GM12878 (cell line): ENCODE results near the gene KLF11. TPM values are rescaled to one million over a fixed set of nuclear protein-coding genes. Genes with fewer than 3 reads are reported as not detected.

Source experiments
- ATAC-seq: fragments of 200-7000 bp; cut with Tn5 transposase; 3 replicates; pipeline ENCODE4 v1.9.1; 2020; ENCODE audit warnings: mild to moderate bottlenecking, moderate library complexity
- BruUV-seq: library from RNA; stranded (reverse); fragments of 400-500 nt; replicated peaks from 2 replicates; lab custom pipeline; 2021; lab: Mats Ljungman, UMichigan
- CTCF ChIA-PET: fragments of 300-600 bp; sonication (Branson Sonifier 250); formaldehyde crosslinking; extraction: SDS; loops from one replicate; lab custom pipeline; 2021; ENCODE audit warnings: inconsistent platforms; lab: Yijun Ruan, JAX
- POLR2A ChIA-PET: fragments of 350-600 bp; formaldehyde crosslinking; extraction: SDS; loops from one replicate; lab custom pipeline; 2021; ENCODE audit warnings: inconsistent platforms; lab: Charles Lee
- RAD21 ChIA-PET: fragments of 300-600 bp; sonication (Branson Sonifier 250); formaldehyde crosslinking; loops from one replicate; lab custom pipeline; 2023; ENCODE audit warnings: antibody characterized with exemption; ENCODE audit not compliant: unreplicated experiment; lab: Charles Lee
- SMC1A ChIA-PET: fragments of 300-600 bp; sonication (Branson Sonifier 250); formaldehyde crosslinking; loops from one replicate; lab custom pipeline; 2023; ENCODE audit not compliant: unreplicated experiment, uncharacterized antibody; lab: Charles Lee
- DNase-seq: peaks from one replicate; pipeline ENCODE4 v3.0.0-alpha.2; 2011; ENCODE audit warnings: low read depth, low spot score
- FAIRE-seq: peaks from 3 replicates; lab custom pipeline; 2011; peaks lifted over from hg19 to GRCh38; lab: Jason Lieb, UNC
- H2AFZ ChIP-seq: 2 replicates; pipeline ENCODE4 v1.6.0; 2011; ENCODE audit warnings: low read depth, low read length, control low read depth; ENCODE audit not compliant: control insufficient read depth
- H3K27ac ChIP-seq: 2 replicates; pipeline ENCODE4 v1.5.1; 2011; ENCODE audit warnings: control low read depth; ENCODE audit not compliant: control insufficient read depth, insufficient read depth
- H3K27me3 ChIP-seq, 2 experiments: replicated peaks in 1 of 2; 2 replicates each; pipeline versions ENCODE4 v1.6.0 to v1.6.1; 2011; ENCODE audit warnings: low read length in 1 of 2; ENCODE audit not compliant: control insufficient read depth in 2 of 2, insufficient read depth in 2 of 2
- H3K36me3 ChIP-seq, 2 experiments: 2 replicates each; pipeline ENCODE4 v1.5.1; 2011; ENCODE audit warnings: low read length in 1 of 2; ENCODE audit not compliant: control insufficient read depth in 2 of 2, insufficient read depth in 2 of 2
- H3K4me1 ChIP-seq: 2 replicates; pipeline ENCODE4 v1.6.1; 2011; ENCODE audit warnings: mild to moderate bottlenecking, low read length, moderate library complexity, mixed read lengths; ENCODE audit not compliant: control insufficient read depth, insufficient read depth
- H3K4me2 ChIP-seq: 2 replicates; pipeline ENCODE4 v1.6.0; 2011; ENCODE audit warnings: control low read depth; ENCODE audit not compliant: control insufficient read depth, insufficient read depth
- H3K4me3 ChIP-seq: fragments of 200-600 bp; sonication (generic); 2 replicates; pipeline ENCODE4 v1.5.1; 2016
- H3K79me2 ChIP-seq: 2 replicates; pipeline ENCODE4 v1.6.0; 2011; ENCODE audit warnings: low read length; ENCODE audit not compliant: control insufficient read depth, insufficient read depth
- H3K9ac ChIP-seq: 2 replicates; pipeline ENCODE4 v1.8.0; 2011; ENCODE audit warnings: low read length, control low read depth, mixed read lengths; ENCODE audit not compliant: control insufficient read depth, insufficient read depth
- H3K9me3 ChIP-seq: replicated peaks from 3 replicates; pipeline ENCODE4 v1.5.1; 2011; ENCODE audit warnings: mild to moderate bottlenecking, low read length; ENCODE audit not compliant: control insufficient read depth, insufficient read depth
- H4K20me1 ChIP-seq: 2 replicates; pipeline ENCODE4 v1.6.0; 2011; ENCODE audit not compliant: control insufficient read depth, insufficient read depth
- EZH2 ChIP-seq: IDR thresholded peaks from 2 replicates; pipeline ENCODE4 v1.6.1; 2012; ENCODE audit warnings: low read depth, mild to moderate bottlenecking, control low read depth, inconsistent platforms, low read length, borderline replicate concordance; ENCODE audit not compliant: control insufficient read depth
- HDGF ChIP-seq: fragments of 450-650 bp; IDR thresholded peaks from 2 replicates; pipeline ENCODE4 v1.6.1; 2016; ENCODE audit warnings: antibody characterized with exemption
- IRF3 ChIP-seq: fragments of 450-650 bp; IDR thresholded peaks from 2 replicates; pipeline ENCODE4 v1.6.1; 2014; ENCODE audit warnings: mild to moderate bottlenecking
- KLF5 ChIP-seq: fragments of 450-650 bp; IDR thresholded peaks from 2 replicates; pipeline ENCODE4 v1.6.1; 2014; ENCODE audit warnings: mild to moderate bottlenecking; ENCODE audit not compliant: partially characterized antibody
- PML ChIP-seq: IDR thresholded peaks from 2 replicates; pipeline ENCODE4 v1.6.1; 2012; ENCODE audit warnings: low read length, inconsistent platforms
- SIX5 ChIP-seq: IDR thresholded peaks from 2 replicates; pipeline ENCODE4 v1.6.1; 2011; ENCODE audit warnings: mild to moderate bottlenecking, low read depth, low read length, moderate library complexity; ENCODE audit not compliant: severe bottlenecking
- SMAD1 ChIP-seq: fragments of 450-650 bp; IDR thresholded peaks from 2 replicates; pipeline ENCODE4 v1.6.1; 2018; ENCODE audit warnings: mild to moderate bottlenecking, low read depth; ENCODE audit not compliant: partially characterized antibody
- SMAD5 ChIP-seq: IDR thresholded peaks from 2 replicates; pipeline ENCODE4 v1.6.1; 2016; ENCODE audit warnings: antibody characterized with exemption, low read depth
- SMC3 ChIP-seq: IDR thresholded peaks from 2 replicates; pipeline ENCODE4 v1.6.1; 2011; ENCODE audit warnings: low read length, improper control_type of control experiment, borderline replicate concordance
- TCF7 ChIP-seq: IDR thresholded peaks from 2 replicates; pipeline ENCODE4 v1.6.1; 2014; ENCODE audit warnings: antibody characterized with exemption, borderline replicate concordance
- WGBS: methylation state at CpG from one replicate; pipeline ENCODE4 v1.1.6; 2016; ENCODE audit warnings: low lambda C conversion rate; ENCODE audit not compliant: insufficient replicate concordance, insufficient coverage; ENCODE audit errors: missing lambda C conversion rate; 5-methylcytosine and 5-hydroxymethylcytosine counted together
- in situ Hi-C: fragments of 300-500 bp; cut with MboI; formaldehyde crosslinking; loops from 9 replicates; pipeline ENCODE4 v1.14.3; 2018; ENCODE audit warnings: mixed read lengths
- intact Hi-C: fragments of 100-400 bp; cut with micrococcal nuclease; formaldehyde crosslinking; loops from one replicate; pipeline ENCODE4 v1.14.2; 2022; ENCODE audit not compliant: unreplicated experiment
- polyA plus RNA-seq, 11 experiments: library from polyadenylated mRNA; depleted of rRNA in 4 of 11; unstranded in 6 of 11; stranded (reverse) in 5 of 11; fragments of >200 nt; fragmentation: Nextera tagmentation in 4 of 11; fragmentation: Illumina TruSeq in 1 of 11; extraction: Ambion mirVana in 4 of 11; extraction: Trizol in 1 of 11; gene quantifications; 1 replicate in 1 of 11; 2 replicates in 10 of 11; pipeline versions ENCODE4 v1.2.1 to v1.2.3, GENCODE V29; 2011 to 2016; ENCODE audit warnings: inconsistent platforms in 2 of 11, missing spikeins in 2 of 11, low read depth in 1 of 11
- total RNA-seq, 4 experiments: library from RNA; depleted of rRNA in 3 of 4; stranded (reverse); fragments of >200 nt in 3 of 4; fragmentation: Illumina TruSeq in 1 of 4; extraction: Trizol in 1 of 4; gene quantifications; 2 replicates each; pipeline versions ENCODE4 v1.2.1 to v1.2.3, GENCODE V29; 2013 to 2021
- TF ChIP-seq, protein P1 (sequence below): fragments of 450-650 bp; IDR thresholded peaks from 2 replicates; pipeline ENCODE4 v1.6.1; 2016; ENCODE audit warnings: mild to moderate bottlenecking, moderate library complexity, borderline replicate concordance

The KLF11 gene
- total and polyA plus RNA-seq, 10 of the 15 experiments (the other 5 are each of a cell fraction or from before 2014, with no cell fraction given): 0.03 to 0.54 (median 0.14) TPM; not detected in 1

- no peak overlapping the region for H3K27ac ChIP-seq
- POLR2A ChIA-PET: interaction anchor here (1.4 to 1.5 kb wide), 2 partner anchors 14 to 43 kb away, joined by 3 to 4 read pairs; no protein-coding TSS in a partner anchor
- no peak for TF ChIP-seq PML
- no peak for TF ChIP-seq IRF3
- no peak for TF ChIP-seq EZH2
- no peak for TF ChIP-seq KLF5
- TF ChIP-seq TCF7: no peak
- TF ChIP-seq SMAD1: no peak
- no peak for TF ChIP-seq SIX5
- no peak for TF ChIP-seq SMAD5
- no peak for TF ChIP-seq SMC3
- TF ChIP-seq, protein P1, sequence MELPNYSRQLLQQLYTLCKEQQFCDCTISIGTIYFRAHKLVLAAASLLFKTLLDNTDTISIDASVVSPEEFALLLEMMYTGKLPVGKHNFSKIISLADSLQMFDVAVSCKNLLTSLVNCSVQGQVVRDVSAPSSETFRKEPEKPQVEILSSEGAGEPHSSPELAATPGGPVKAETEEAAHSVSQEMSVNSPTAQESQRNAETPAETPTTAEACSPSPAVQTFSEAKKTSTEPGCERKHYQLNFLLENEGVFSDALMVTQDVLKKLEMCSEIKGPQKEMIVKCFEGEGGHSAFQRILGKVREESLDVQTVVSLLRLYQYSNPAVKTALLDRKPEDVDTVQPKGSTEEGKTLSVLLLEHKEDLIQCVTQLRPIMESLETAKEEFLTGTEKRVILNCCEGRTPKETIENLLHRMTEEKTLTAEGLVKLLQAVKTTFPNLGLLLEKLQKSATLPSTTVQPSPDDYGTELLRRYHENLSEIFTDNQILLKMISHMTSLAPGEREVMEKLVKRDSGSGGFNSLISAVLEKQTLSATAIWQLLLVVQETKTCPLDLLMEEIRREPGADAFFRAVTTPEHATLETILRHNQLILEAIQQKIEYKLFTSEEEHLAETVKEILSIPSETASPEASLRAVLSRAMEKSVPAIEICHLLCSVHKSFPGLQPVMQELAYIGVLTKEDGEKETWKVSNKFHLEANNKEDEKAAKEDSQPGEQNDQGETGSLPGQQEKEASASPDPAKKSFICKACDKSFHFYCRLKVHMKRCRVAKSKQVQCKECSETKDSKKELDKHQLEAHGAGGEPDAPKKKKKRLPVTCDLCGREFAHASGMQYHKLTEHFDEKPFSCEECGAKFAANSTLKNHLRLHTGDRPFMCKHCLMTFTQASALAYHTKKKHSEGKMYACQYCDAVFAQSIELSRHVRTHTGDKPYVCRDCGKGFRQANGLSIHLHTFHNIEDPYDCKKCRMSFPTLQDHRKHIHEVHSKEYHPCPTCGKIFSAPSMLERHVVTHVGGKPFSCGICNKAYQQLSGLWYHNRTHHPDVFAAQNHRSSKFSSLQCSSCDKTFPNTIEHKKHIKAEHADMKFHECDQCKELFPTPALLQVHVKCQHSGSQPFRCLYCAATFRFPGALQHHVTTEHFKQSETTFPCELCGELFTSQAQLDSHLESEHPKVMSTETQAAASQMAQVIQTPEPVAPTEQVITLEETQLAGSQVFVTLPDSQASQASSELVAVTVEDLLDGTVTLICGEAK: no peak
- no peak for TF ChIP-seq HDGF
- TF ChIP-seq, all 136 proteins: peak for 0
- Histone ChIP-seq H3K27me3 (no peaks in the 10 kb centered on the region), H3K79me2 (no peaks in the 10 kb centered on the region; the same call in 1 of the 2 replicates), H3K36me3 (no peaks in the 10 kb centered on the region), H4K20me1 (no peaks in the 10 kb centered on the region), H3K4me3 (no peak overlapping the region), H3K9ac (no peak overlapping the region), H3K4me2 (peak overlapping the region; percentile 41; the same call in 1 of the 2 replicates), H2AFZ (no peak overlapping the region), H3K4me1 (peaks cover 31% of the 10 kb centered on the region), H3K9me3 (no peaks in the 10 kb centered on the region)
- intact Hi-C loops: no loop called here
- BruUV-seq: no TSS peak
- ChIA-PET CTCF (interaction anchor here (0.6 to 22.8 kb wide), 7 partner anchors 20 to 358 kb away, joined by 3 to 983 read pairs (median 5); no protein-coding TSS in a partner anchor), SMC1A (interaction anchor here (0.5 to 13.9 kb wide), 7 partner anchors 12 to 358 kb away, joined by 3 to 236 read pairs (median 4); no protein-coding TSS in a partner anchor), RAD21 (interaction anchor here (0.9 to 13.2 kb wide), 11 partner anchors 8 to 606 kb away, joined by 3 to 216 read pairs (median 3); partner anchors contain the start of genes HPCAL1 and RRM2)
- WGBS: 63% methylated on average over 5 of the region's 5 CpGs
- DNase-seq: no peak
- in situ Hi-C loops: loop anchor here (5.0 kb wide), 1 partner anchor 360 kb away; no protein-coding TSS in a partner anchor
- FAIRE-seq: no peak
- ATAC-seq: no peak
These were observed 33.7 kb downstream of the KLF11 start for GRCh38 chr2:10076988-10077527.
